Stimulated activated CD8-positive, alpha-beta memory T cell treated with anti-CD3 and anti-CD28 coated beads, Interleukin-4, amount 100 ng/mL, for 1 hour (primary cell): ENCODE results near the gene PSME3.

Source experiments
- DNase-seq, 2 donors: peaks; one replicate each; pipeline ENCODE4 v3.0.0-alpha.2; 2020; ENCODE audit warnings: low read depth in 2 of 2, low spot score in 1 of 2

The PSME3 gene

GRCh38 chr17:42817866-42818265 is 15.3 kb upstream of the PSME3 start:
- DNase-seq = no peak

DNA sequence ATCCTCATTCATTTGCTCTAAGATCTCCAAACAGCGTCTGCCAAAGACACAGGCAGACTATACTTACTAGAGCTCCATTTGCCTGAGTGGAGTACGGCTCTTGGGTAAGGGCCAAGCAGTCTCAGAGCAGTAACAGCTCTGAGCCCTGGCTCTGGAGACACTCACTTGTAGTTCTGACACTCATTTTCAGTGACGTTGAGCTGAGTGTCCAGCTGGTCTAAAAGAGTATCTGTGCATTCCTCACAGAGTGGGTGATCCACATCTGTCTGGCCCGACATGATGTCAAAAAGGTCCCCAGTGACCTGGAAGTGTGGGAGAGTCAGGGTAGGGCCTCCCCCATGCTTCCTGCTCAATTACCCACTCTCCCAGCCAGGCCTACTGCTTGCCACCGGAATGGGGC is 14.8 kb upstream of the PSME3 start:
- no peak for DNase-seq

- peak; percentile 19 to 31 for DNase-seq
These were observed 13.2 kb upstream of the PSME3 start for GRCh38 chr17:42819939-42820535.

DNA sequence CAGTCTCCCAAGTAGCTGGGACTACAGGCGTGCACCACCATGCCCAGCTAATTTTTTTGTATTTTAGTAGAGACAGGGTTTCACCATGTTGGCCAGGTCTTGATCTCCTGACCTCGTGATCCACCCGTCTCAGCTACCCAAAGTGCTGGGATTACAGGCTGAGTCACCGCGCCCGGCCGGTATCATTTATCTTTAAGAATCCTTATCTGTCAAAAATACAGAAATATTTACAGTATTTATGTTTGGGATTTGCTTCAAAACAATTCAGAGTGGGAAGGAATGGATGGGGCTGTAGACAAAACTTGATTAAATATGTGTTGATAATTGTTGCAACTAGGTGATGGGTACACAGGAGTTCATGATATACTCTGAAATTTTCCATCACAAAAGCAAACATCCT is 12.0 kb upstream of the PSME3 start:
- no peak for DNase-seq

DNA sequence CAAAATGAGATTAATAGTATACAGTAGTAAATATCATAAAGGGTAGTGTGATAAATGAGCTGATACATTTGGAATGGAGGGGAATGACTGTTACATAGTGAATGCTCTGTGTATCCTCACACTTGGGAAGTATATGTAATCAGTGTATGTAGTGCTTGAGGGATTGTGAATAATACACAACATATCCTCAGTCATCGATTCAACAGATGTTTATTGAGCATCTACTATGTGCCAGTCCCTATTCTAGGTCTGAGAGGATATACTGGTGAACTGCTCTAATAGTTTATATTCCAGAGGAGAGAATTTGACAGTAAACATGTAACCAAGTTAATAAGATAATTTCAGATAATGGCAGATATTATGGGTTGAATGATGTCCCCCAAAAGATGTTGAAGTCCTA is 5.7 kb upstream of the PSME3 start:
- DNase-seq = no peak

- no peak for DNase-seq
These were observed 2.2 kb upstream of the PSME3 start for GRCh38 chr17:42830971-42831370.

DNA sequence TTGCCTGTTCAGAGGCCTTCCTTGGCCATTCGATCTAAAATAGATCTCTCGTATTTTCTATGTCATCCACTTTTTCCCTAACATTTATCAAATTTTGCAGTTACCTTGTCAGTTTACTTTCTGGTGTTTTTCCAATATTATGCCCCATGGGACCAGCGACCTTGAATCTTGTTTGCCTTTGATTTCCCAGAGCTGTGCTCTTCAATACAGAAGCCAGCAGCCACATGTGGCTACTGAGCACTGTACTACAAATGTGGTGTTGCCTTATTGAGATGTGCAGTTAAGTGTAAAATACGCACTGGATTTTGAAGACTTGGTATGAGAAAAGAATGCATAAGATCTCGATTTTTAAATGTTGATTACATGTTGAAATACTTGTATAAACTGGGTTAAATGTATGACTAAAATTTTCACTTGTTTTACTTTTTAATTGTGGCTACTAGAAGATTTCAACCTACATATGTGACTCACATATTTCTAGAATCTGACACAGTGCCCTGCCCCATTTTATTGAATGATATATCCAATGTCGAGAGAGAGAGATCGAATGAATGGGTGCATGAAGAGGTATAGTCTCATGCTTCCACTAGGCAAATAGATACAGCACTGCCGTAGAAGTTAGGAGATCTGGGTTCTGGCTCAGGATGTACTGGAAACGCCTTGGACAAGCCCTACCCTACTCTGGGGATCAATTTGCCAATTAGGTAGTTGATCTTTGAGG is 824 bp upstream of the PSME3 start:
- no peak for DNase-seq

- DNase-seq = no peak
These were observed 698 bp downstream of the PSME3 start for GRCh38 chr17:42833767-42834422.

- no peak for DNase-seq
These were observed 2.5 kb downstream of the PSME3 start for GRCh38 chr17:42835732-42836131.

GRCh38 chr17:42841975-42842685 is 8.9 kb downstream of the PSME3 start:
- DNase-seq = no peak

- DNase-seq = no peak
These were observed 10.2 kb downstream of the PSME3 start for GRCh38 chr17:42843358-42843934.

GRCh38 chr17:42844271-42844670 is 11.1 kb downstream of the PSME3 start, which contains the start of gene AOC2:
AOC2 (plus strand) TSS chr17:42844580; CDS start chr17:42844627, 47 bp downstream.
- no peak for DNase-seq

- DNase-seq = no peak
These were observed 11.8 kb downstream of the PSME3 start for GRCh38 chr17:42844761-42845555.

DNA sequence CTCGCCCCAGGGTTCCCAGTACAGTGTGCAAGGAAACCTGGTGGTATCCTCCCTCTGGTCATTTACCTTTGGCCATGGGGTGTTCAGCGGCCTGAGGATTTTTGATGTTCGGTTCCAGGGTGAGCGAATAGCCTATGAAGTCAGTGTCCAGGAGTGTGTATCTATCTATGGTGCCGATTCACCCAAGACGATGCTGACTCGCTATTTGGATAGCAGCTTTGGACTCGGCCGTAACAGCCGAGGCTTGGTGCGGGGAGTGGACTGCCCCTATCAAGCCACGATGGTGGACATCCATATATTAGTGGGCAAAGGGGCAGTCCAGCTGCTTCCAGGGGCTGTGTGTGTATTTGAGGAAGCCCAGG is 12.3 kb downstream of the PSME3 start:
- no peak for DNase-seq

- DNase-seq = no peak
These were observed 12.9 kb downstream of the PSME3 start for GRCh38 chr17:42845918-42846593.

DNA sequence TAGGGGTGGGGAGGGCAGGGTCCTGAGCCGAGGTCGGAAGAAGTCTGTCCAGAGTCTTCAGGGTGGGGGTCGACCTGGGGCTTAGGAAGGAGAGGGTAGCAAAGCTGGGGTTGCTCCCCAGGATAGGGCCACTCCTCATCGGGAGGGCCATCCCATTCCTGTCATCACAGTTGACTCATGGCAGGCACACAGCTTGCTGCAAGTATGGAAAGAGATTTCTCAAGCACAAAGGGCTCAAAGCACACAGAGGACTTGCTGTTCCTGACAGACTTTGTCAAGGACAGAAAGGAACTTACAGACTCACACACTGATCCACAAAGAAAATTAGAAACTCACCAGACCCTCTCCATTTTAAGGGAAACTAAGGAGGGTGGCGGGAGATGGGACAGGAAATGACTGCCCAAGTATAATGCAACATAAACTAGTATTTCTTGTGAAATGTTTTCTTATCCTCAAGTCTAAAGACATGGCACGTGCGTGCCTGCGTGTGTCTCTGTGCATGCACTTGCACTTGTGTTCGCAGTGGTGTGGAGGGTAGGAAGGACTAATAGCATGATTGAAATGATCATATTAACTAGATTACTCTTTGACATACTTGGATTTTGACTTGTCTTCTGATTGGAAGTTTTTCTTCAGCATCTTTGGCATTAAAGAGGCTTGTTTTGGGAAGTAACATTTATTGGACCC is 13.5 kb downstream of the PSME3 start:
- DNase-seq = no peak

GRCh38 chr17:42848093-42848492 is 14.9 kb downstream of the PSME3 start:
- no peak for DNase-seq

- DNase-seq = no peak
These were observed 15.8 kb downstream of the PSME3 start for GRCh38 chr17:42849031-42849430.

DNA sequence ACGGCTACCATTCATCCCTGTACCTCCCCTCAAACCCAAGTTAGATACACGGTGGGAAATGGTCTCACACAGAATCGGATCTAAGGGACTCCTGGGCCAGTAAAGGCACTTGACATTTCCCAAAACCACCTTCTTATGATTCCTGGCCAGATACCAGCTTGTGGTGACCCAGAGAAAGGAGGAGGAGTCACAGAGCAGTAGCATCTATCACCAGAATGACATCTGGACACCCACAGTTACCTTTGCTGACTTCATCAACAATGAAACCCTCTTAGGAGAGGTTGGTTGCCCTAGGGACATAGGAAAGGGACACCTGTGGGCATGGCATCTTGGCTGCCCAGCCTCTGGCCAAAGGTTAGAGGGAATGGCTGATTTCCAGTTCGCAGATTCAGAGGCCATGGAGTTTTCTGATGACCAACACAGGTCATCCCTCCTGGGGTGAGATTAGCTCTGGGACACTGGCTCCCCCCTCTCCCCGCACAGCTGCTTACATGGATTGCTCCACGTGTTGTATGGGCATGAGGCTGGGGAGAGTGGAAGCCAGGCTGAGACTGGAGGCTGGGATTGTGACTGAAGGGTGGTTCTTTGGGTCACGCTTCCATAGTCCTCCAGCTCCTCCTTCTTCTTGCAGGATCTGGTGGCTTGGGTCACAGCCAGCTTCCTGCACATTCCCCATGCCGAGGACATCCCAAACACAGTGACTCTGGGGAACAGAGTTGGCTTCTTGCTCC is 16.4 kb downstream of the PSME3 start:
- DNase-seq = no peak
